GM21367 (cell line): ENCODE data around the gene FIBCD1.
"Not testable (repeated sequence)": the region's sequence is repeated elsewhere in the genome, so short reads cannot be mapped to it uniquely, and the experiment has no call there.

ENCODE experiments used
- ATAC-seq: cut with Tn5 transposase; IDR thresholded peaks from one replicate; pipeline ENCODE4 v1.9.1; 2021; ENCODE audit not compliant: unreplicated experiment

FIBCD1 gene

DNA sequence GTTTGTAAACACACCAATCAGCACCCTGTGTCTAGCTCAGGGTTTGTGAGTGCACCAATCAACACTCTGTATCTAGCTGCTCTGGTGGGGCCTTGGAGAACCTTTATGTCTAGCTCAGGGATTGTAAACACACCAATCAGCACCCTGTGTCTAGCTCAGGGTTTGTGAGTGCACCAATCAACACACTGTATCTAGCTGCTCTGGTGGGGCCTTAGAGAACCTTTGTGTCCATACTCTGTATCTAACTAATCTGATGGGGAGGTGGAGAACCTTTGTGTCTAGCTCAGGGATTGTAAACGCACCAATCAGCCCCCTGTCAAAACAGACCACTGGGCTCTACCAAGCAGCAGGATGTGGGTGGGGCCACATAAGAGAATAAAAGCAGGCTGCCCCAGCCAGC is 28.4 kb downstream of the FIBCD1 start:
- ATAC-seq, result not testable (repeated sequence)

GRCh38 chr9:130910041-130910440 is 29.0 kb downstream of the FIBCD1 start:
- not testable (repeated sequence) for ATAC-seq

DNA sequence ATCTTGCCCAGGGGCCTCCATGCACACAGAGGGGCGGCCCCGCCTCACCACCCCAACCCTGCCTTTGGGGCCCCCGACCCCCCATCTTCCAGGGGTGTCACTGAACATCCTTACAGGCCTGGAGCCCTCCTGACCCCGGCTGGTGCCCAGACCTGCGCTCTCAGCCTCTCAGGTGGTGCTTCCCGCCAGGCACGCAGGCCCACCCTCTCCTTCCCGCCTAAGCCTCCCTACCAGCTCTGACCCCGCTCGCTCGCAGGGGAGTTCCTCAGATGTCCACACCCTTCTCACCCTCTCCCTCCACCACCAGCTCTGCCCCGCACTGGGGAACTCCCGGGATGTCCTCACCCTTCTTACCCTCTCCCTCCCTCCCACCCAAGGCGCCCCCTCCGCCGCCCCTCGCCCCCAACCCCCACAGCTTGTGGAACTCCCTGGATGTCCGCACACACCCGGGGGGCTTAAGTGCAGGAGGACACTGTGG is 30.1 kb downstream of the FIBCD1 start:
- no peak for ATAC-seq

DNA sequence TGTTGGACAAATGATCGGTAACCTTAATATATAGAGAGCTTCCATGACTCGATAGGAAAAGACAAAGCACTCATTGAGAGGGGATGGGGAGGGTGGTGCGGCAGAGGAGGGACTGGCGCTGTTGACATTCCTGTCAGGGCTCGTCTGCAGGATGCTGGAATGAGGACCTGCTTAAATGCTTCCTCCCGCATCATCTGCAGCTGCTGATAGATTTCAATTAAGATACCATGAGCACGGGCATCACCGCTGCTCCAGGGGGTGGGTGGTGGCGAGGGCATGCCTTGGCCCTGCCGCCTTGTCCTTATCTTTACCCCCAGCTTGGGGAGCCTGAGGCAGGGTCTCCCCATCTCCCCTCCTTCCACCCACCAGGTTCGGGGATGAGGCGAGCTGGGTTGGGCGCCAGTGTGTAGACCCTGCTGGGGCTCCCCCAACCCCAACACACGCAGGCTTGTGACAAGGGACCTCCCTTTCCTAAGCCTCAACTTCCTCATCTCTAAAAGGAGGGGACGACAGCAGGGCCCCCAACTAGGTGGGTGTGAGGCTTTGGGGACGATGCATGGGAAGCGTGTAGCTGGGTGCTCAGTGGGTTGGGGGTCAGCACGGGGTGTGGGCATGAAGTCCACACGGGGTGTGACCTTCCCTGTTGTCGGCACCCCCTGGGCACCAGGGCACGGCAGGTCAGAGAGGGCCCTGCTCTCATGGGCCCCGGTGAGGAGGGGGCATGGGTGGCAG is 30.7 kb downstream of the FIBCD1 start:
- no peak for ATAC-seq

GRCh38 chr9:130906735-130907416 is 32.2 kb downstream of the FIBCD1 start:
- no peak for ATAC-seq

DNA sequence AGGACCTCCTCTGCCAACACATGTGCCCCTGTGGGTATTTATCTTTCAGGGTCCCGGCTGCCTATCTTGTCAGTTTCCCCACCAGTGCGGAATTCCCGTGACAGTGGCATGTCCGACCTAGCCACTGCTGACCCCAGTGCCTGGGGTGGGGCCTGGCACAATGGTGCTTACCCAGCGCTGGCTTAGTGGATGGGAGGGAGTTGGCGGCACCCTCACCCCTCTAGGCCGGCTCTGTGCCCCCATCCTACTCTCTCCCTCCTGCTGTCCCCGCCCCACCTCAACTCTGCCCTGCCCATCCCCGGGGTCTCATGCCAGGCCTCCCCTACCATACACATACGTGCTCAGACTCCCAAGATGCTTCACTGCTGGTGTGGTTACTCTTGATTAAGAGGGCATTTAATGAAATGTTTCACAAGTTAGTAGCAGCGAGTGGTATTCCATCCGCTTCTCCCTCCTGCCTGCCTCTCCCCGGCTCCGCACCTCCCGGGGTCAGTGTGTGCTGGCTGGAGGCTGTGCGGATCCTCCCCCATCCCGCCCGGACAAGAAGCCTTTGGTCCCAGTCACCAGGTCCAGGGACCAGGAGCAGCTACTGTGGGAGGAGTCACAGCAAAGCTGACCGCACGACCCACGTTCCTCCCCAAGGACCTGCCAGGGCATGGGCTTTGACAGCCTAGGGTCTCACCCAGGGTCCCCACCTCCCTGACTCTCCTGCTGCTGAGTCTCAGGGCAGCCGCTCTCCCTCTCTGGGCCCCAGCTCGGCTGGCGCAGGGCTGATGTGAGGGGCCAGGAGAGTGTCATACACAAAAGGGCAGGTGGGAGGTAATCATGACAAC is 32.9 kb downstream of the FIBCD1 start:
- no peak for ATAC-seq

DNA sequence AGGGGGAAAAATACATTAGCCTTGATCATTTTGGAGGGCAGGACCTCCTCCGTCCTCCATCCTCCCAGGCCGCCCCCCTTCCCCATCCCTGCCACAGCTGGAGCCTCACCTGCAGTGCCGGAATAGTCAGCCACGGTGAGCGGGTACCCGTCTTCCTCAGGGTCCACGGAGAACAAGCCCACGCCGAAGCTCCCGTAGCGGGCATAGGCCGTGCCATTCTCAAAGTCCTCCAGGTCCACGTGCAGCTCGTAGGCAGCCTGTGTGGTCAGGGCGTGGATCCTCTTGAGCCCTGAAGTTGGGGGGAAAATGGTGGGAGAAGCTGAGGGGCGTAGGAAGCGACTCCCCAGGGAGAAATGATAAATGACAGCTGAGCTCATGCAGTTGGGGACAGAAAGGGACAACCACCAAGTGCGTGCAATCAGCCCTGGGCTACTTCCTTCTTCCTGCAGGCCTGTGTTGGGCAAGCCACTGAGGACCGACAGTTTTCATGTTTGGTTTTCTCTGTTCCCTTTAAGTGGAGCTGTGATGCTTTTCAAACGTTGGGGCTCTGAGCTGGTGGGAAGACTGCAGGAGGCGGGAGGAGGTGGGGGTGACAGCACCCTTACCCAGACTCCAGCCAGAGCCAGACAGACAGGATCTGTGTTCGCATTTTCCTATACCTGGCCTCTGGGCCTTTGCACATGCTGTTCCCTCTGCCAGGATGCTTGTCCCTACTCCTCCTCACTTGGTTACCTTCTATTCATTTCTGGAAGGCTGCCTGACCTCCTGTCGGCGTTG is 33.7 kb downstream of the FIBCD1 start:
- no peak for ATAC-seq

- ATAC-seq, result no peak
Measured at GRCh38 chr9:130904070-130905044, 34.7 kb downstream of the FIBCD1 start.

DNA sequence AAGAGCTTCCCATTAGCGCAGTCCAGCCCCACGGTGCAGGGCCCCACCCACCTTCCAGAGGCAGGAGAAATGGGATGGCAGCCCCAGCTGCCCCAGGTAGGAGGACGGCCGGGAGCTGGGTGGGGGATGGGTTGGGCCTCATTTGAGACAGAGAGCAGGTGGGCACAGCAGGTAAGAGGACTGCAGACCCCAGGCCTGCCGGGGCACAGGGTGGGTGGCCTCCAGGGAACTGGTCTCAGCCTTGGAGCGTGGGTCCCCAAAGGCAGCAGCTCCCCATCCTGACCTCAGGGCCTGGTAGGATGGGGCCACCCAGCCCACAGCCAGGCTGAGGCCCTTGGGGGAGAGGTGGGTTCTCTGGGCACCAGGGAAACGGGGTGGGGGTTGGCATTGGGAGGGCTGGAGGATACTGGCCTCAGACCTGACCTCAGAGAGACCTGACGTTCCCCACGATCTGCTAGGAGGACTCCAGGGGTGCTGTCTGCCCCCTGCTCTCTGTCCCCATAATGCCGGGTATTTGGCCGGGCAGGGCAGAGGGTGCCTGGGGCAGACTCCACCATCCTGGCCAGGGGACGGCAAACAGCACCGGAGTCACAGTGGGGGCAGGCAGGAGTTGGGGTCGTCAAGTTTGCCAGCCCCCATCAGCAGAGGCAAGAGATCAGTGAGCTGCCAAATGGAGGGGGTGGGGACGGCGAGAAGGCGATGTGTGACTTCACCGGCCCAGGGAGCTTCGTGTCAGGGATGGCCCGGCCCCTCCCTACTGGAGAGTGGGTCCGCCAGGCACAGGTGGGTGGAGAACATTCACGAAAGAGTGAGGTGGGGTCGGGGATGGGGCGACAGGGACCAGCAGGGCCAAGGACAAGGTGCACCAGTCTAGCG is 35.6 kb downstream of the FIBCD1 start:
- no peak for ATAC-seq

GRCh38 chr9:130902204-130903185 is 36.6 kb downstream of the FIBCD1 start:
- ATAC-seq, result no peak

DNA sequence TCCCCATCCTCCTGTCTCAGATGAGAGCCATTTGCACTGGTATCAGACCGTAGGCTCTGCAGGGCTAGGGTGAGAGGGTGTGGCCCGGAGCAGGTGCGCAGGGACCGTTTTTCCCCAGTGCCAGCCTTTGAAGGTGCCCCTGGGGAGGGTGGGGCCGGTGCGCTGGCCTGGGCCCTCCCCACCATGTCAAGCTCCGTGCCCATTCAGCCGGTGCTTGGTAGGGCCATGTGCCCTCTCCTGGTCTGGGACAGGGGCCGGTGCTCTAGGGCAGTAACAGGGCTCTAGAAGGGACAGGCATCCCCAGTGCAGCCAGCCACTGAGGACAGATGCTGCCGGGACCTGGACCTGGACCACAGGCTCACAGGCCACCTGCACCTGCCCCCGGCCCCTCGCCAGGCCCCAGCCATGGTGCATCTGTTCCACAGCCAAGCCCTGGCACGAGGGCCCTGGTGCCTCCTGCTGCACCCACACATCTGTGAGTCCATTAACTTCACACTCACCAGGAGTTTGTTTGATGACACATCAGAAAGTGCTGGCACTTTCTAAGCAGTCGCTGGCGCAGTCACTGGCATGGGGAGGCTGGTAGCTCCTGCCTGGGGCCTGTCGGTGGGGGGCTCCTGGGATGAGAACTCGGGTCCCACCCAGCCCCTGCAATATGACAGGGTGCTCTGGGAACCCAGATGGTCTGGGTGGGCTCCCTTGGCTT is 37.4 kb downstream of the FIBCD1 start:
- no peak for ATAC-seq

DNA sequence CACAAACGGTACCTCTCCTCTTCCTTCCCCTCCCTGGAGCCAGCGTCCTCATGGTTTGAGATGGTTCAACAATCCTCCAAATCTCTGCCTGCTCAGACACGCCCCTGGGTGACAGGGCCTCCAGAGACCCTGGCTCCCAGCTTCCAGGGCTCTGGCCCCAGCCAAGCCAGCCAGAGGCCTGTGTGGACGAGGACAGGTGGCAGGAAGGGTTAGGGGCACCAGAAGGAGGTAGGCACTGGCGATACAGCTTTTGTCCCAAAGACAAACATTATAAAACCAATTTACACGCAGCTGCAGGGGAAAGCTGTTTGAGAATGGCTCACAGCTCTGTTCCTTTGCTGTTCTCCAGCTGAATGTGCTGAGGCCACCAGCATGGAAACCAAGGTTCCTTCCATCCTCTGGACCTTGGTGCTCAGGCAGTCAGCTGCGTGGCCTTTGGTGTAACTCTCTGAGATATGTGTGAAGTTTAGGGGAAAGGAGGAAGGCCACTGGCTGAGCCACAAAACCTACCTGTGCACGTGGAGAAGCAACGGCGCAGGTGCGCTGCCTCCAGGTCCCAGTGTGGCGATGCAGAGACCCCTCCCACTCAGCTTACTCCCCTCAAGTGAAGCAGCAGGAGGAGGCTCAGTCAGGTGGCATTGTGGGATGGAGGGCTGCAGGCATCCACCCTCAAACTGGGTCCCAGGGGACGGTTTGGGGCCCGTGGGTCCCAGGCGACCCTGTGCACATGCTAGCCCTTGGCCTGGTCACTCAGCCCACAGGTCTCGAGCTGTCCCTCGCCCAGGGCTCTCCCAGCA is 38.1 kb downstream of the FIBCD1 start:
- ATAC-seq, result no peak

DNA sequence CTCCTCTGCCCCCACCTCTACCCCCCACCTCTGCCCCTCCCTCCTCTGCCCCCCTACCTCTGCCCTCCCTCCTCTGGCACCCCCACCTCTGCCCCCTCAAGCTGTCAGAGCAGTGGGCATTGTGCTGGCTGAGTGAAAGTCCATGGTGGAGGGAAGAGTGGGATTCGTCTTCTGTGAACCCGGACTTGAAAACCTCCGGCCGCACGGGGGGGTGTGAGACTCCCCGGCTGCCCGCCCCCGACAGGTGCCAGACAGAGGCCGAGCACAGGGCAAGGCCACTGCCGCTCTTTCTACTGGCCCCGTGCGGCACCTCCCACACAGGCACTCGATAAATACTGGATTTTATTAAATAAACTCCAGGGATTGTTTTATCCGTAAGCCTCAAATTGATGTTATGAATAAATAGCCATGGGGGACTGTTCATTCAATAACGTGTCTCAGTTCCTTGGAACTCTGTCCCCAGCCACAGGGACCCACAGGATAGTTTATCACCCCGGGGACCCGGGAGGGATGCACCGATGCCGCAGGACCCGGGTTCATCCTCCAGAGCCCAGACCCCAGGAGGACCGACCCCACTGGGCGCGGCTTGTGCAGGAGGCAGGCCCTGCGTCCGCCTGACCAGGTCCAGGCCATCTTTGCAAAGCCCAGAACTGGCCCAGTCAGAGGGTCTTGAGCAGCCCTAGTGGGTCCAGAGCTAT is 39.8 kb downstream of the FIBCD1 start:
- no peak for ATAC-seq

DNA sequence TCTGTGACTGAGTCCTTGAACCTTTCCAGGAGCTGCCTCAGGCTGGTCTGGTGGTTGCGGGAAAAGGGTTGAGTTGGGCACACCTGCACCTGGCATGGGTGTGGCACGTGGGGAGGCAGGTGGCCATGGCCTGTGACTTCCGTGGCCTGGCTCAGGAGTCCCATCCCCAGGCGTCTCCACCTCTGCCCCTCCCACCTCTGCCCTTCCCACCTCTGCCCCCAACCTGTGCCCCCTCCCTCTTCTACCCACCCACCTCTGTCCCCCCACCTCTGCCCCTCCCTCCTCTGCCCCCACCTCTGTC is 40.5 kb downstream of the FIBCD1 start:
- ATAC-seq, result no peak

- no peak for ATAC-seq
Measured at GRCh38 chr9:130897848-130898551, 41.0 kb downstream of the FIBCD1 start.
